ENCODE results near the gene NAA16. TPM values are rescaled to one million over a fixed set of nuclear protein-coding genes. Genes with fewer than 3 reads are reported as not detected.

The NAA16 gene
- total and polyA plus RNA-seq, 9 donors = 14.5 to 31.1 (median 25.9) TPM

GRCh38 chr13:41426047-41426446 lies 115.0 kb downstream of the NAA16 start:
- H3K4me3 ChIP-seq = no peak overlapping the region
- WGBS, 3 donors = 73 to 85% (median 75%) methylated on average over 15 to 22 of the region's 22 CpGs

More at GRCh38 chr13:41426047-41426446, 115.0 kb downstream of the NAA16 start:
- intact Hi-C loops (cut with DNase I) = no loop called here
- Histone ChIP-seq H3K9me3 (no peaks in the 10 kb centered on the region), H3K36me3 (no peaks in the 10 kb centered on the region), H3K4me1 (ENCODE audit: insufficient read depth) (no peaks in the 10 kb centered on the region), H3K27me3 (no peaks in the 10 kb centered on the region), H3K27ac (no peak overlapping the region)
- no peak for DNase-seq
- TF ChIP-seq EP300 (IDR thresholded peaks at IDR 0.05) = no peak
- TF ChIP-seq CTCF (IDR thresholded peaks at IDR 0.05) = no peak
- no peak for TF ChIP-seq POLR2A (IDR thresholded peaks at IDR 0.05)

Small RNA genes lying within 50 kb of the gene (small RNA-seq; reads per million reads assigned to genes)
- gene RNU6-57P = not detected

Other genes with a start within 250 kb of the NAA16 start
- 10 to 100 TPM in 3 of 7 donors, 1 to 10 TPM in 4; 7.5 to 10.8 (median 9.8) TPM for gene WBP4, start 249.8 kb upstream of the NAA16 start, total RNA-seq
- 10 to 100 TPM; 11.4 to 13.2 TPM for gene WBP4, start 249.8 kb upstream of the NAA16 start, polyA plus RNA-seq
- 10 to 100 TPM in 3 of 7 donors, 1 to 10 TPM in 4; 7.4 to 13.9 (median 9.5) TPM for gene KBTBD6, start 178.5 kb upstream of the NAA16 start, total RNA-seq
- gene KBTBD6, start 178.5 kb upstream of the NAA16 start, polyA plus RNA-seq = 1 to 10 TPM; 3.7 to 7.0 TPM
- gene KBTBD7, start 116.7 kb upstream of the NAA16 start, total RNA-seq = 10 to 100 TPM in 1 of 7 donors, 1 to 10 TPM in 6; 5.2 to 11.8 (median 6.6) TPM
- 1 to 10 TPM; 3.9 to 7.3 TPM for gene KBTBD7, start 116.7 kb upstream of the NAA16 start, polyA plus RNA-seq
- gene MTRF1, start 47.7 kb upstream of the NAA16 start, total RNA-seq = 10 to 100 TPM in 2 of 7 donors, 1 to 10 TPM in 5; 6.8 to 12.2 (median 8.4) TPM
- 10 to 100 TPM in 1 of 2 donors, 1 to 10 TPM in 1; 6.4 to 10.9 TPM for gene MTRF1, start 47.7 kb upstream of the NAA16 start, polyA plus RNA-seq
- gene RGCC, start 146.3 kb downstream of the NAA16 start, total RNA-seq = 10 to 100 TPM in 3 of 7 donors, 1 to 10 TPM in 4; 1.7 to 62.2 (median 5.2) TPM
- gene RGCC, start 146.3 kb downstream of the NAA16 start, polyA plus RNA-seq = 10 to 100 TPM in 1 of 2 donors, 1 to 10 TPM in 1; 4.5 to 14.9 TPM